HEK293 (cell line): ENCODE results near the gene KIAA1328.

Experiments
- CTCF ChIP-seq: fragments of 450-650 bp; formaldehyde crosslinking; IDR thresholded peaks from 2 replicates; pipeline ENCODE4 v1.5.1; 2016; ENCODE audit warnings: missing biosample characterization, missing genetic modification characterization
- GLI2 ChIP-seq: fragments of 450-650 bp; formaldehyde crosslinking; IDR thresholded peaks from 2 replicates; pipeline ENCODE4; 2017; ENCODE audit warnings: missing biosample characterization, missing genetic modification characterization, low read depth, borderline replicate concordance
- HOXA7 ChIP-seq: sonication (generic); formaldehyde crosslinking; IDR thresholded peaks from 2 replicates; pipeline ENCODE4 v1.8.1; 2022; ENCODE audit warnings: missing genetic modification reagents, borderline replicate concordance
- PATZ1 ChIP-seq: fragments of 450-650 bp; formaldehyde crosslinking; IDR thresholded peaks from 2 replicates; pipeline ENCODE4 v1.5.1; 2016; ENCODE audit warnings: missing biosample characterization, missing genetic modification characterization
- REST ChIP-seq: fragments of 450-650 bp; formaldehyde crosslinking; IDR thresholded peaks from 2 replicates; pipeline ENCODE4 v1.5.1; 2016; ENCODE audit warnings: missing biosample characterization, missing genetic modification characterization
- ZBTB17 ChIP-seq: fragments of 450-650 bp; formaldehyde crosslinking; IDR thresholded peaks from 2 replicates; pipeline ENCODE4 v1.5.1; 2016; ENCODE audit warnings: missing biosample characterization, missing genetic modification characterization
- ZNF175 ChIP-seq: fragments of 450-650 bp; formaldehyde crosslinking; IDR thresholded peaks from 2 replicates; pipeline ENCODE4 v1.5.1; 2016; ENCODE audit warnings: missing biosample characterization, missing genetic modification characterization
- ZNF354C ChIP-seq: fragments of 450-650 bp; formaldehyde crosslinking; IDR thresholded peaks from 2 replicates; pipeline ENCODE4 v1.5.1; 2016; ENCODE audit warnings: missing biosample characterization, missing genetic modification characterization, low read depth, borderline replicate concordance
- ZNF391 ChIP-seq: fragments of 450-650 bp; formaldehyde crosslinking; IDR thresholded peaks from 2 replicates; pipeline ENCODE4 v1.5.1; 2016; ENCODE audit warnings: low read depth, missing biosample characterization, missing genetic modification characterization, borderline replicate concordance
- ZNF530 ChIP-seq: fragments of 450-650 bp; formaldehyde crosslinking; IDR thresholded peaks from 2 replicates; pipeline ENCODE4 v1.5.1; 2016; ENCODE audit warnings: low read depth, missing biosample characterization, missing genetic modification characterization
- ZNF548 ChIP-seq: fragments of 450-650 bp; formaldehyde crosslinking; IDR thresholded peaks from 2 replicates; pipeline ENCODE4 v1.5.1; 2016; ENCODE audit warnings: missing biosample characterization, missing genetic modification characterization
- ZNF596 ChIP-seq: fragments of 450-650 bp; IDR thresholded peaks from 2 replicates; pipeline ENCODE4 v1.5.0; 2018; ENCODE audit warnings: missing biosample characterization, mild to moderate bottlenecking, missing genetic modification characterization, moderate library complexity
- ZNF658 ChIP-seq: fragments of 450-650 bp; formaldehyde crosslinking; IDR thresholded peaks from 2 replicates; pipeline ENCODE4; 2016; ENCODE audit warnings: missing biosample characterization, missing genetic modification characterization

- no peak for TF ChIP-seq CTCF (tag by site-specific recombination)
- no peak for TF ChIP-seq REST (tag by site-specific recombination)
- TF ChIP-seq PATZ1 (tag by site-specific recombination) = no peak
- no peak for TF ChIP-seq HOXA7 (CRISPR knock-in tag)
- TF ChIP-seq ZNF548 = no peak
- TF ChIP-seq ZNF391 (tag by site-specific recombination) = no peak
- no peak for TF ChIP-seq ZNF658 (tag by site-specific recombination)
- no peak for TF ChIP-seq ZNF596 (tag by site-specific recombination)
- TF ChIP-seq ZNF530 (tag by site-specific recombination) = no peak
- no peak for TF ChIP-seq GLI2 (tag by site-specific recombination)
- TF ChIP-seq ZNF354C (tag by site-specific recombination) = no peak
- TF ChIP-seq ZNF175 = no peak
- no peak for TF ChIP-seq ZBTB17 (tag by site-specific recombination)
Measured at GRCh38 chr18:36830158-36830495, 1.2 kb downstream of the KIAA1328 start.
